Pons (tissue), 1 donor: ENCODE measurements around the gene CABLES1.
"Not testable (repeated sequence)": the region's sequence is repeated elsewhere in the genome, so short reads cannot be mapped to it uniquely, and the experiment has no call there.

Experiments
- DNase-seq: peaks from one replicate; pipeline ENCODE4 v3.0.0-alpha.2; 2016; ENCODE audit warnings: low spot score

The CABLES1 gene

DNA sequence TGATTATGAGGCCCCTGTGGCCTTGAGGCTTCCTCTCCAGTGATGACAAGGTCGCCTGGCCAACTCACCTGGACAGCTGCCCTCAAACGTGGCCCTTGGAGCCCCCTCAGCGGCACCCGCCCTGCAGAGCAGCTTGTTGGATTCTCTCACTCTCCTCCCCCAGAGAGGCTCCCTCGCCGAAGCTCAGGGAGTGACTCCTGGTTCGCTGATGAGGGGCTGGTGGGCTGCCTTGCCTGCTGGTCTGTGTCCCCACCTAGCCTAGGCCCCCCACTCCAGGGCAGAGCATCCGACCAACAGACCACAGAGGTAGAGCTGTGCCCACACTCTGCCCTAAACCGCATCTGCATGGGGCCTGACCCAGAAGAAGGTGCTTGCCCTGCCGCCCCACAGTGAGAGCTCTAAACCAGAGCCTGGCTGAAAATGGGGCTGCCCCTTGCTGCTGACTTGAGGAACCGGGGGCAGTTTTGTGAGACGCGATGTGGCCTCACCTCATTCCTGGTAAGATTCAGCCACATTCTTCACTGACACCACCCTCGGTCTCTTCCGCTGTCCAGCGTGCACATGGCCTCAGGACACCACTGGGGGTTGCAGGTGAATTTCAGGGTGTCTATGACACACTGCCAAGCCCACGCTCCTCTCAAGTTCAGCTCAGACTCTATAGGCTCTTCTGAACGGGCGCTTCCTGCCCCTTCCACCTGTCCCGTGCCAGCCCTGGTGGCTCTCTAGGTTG lies 131.6 kb downstream of the CABLES1 start:
- no peak for DNase-seq

DNA sequence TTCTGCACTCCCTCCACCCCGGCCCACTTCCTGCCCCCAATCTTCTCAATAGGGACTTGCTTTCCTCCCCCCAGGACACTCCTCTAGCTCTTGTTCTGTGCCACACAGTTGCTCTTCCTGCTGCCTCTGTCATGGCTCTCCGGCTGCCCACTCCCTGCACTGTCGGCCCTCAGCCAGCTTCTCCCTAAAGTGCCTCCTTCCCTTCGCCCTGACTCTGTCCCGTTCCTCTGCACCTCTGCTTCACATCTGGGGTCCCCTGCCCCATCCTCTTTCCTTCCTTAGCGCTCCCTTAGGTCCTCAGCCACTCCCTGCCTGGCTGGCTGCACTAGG lies 132.1 kb downstream of the CABLES1 start:
- no peak for DNase-seq

DNA sequence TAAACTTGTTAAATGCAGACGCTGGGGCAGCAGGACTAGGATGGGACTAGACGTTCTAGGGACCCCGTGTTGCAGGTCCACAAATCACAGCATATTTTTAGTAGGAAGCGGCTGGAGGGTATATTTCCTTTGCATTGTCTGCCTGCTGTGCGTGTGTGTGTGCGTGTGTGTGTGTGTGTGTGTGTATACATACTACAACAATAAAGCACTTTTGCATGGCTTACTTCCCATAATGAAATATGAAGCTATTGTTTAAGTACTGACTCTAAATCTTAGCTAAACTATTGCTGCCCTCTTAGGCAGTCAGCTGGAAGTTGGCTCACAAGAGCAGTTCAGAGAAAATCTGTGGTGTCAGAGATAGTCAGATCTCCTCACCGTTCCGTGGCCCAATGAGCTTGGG lies 133.4 kb downstream of the CABLES1 start:
- no peak for DNase-seq

DNA sequence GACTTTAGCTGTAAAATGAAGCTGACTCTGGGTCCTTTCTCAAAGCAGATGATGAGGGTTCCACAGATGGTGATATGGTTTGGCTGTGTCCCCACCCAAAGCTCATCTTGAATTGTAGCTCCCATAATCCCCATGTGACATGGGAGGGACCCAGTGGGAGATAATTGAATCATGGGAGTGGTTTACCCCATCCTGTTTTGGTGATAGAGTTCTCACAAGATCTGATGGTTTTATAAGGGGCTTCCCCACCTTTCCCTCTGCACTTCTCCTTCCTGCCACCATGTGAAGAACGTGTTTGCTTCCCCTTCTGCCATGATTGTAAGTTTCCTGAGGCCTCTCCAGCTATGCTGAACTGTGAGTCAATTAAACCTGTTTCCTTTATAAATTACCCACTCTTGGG lies 133.8 kb downstream of the CABLES1 start:
- not testable (repeated sequence) for DNase-seq

DNA sequence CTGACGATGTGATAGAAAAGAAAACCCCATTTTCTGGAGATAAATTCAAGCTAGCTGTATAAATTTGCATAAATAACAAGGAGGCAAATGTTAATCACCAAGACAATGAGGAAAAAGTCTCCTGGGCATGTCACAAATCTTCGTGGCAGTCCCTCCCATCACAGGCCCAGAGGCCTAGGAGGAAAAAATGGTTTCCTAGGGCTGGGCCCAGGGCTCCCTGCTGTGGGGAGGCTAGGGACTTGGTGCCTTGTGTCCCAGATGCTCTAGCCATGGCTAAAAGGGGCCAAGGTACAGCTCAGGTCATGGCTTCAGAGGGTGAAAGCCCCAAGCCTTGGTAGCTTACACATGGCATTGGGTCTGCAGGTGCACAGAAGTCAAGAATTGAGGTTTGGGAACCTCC lies 134.6 kb downstream of the CABLES1 start:
- no peak for DNase-seq

DNA sequence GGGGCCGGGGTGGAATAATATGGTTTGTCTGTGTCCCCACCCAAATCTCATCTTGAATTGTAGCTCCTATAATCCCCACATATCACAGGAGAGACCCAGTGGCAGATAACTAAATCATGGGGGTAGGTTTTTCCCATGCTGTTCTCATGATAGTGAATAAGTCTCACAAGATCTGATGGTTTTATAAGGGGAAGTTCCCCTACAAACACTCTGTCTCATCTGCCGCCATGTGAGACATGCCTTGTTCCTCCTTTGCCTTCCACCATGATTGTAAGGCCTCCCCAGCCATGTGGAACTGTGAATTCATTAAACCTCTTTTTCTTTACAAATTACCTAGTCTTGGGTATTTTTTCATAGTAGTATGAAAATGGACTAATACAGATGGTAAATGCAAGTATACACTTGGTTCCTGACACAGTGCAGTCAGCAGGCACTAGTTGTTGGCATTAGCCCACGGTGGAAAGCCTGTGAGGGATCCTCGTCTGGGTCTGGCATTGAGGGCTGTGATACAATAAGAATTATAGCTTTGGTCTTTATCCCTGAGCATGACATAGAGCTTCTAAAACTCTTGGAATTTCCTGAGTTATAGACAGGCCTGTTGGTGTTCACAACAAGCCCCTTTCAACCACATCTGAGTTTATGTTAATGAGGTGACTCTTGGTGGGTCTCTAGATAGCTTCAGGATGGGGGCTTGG lies 135.8 kb downstream of the CABLES1 start:
- DNase-seq: no peak

DNA sequence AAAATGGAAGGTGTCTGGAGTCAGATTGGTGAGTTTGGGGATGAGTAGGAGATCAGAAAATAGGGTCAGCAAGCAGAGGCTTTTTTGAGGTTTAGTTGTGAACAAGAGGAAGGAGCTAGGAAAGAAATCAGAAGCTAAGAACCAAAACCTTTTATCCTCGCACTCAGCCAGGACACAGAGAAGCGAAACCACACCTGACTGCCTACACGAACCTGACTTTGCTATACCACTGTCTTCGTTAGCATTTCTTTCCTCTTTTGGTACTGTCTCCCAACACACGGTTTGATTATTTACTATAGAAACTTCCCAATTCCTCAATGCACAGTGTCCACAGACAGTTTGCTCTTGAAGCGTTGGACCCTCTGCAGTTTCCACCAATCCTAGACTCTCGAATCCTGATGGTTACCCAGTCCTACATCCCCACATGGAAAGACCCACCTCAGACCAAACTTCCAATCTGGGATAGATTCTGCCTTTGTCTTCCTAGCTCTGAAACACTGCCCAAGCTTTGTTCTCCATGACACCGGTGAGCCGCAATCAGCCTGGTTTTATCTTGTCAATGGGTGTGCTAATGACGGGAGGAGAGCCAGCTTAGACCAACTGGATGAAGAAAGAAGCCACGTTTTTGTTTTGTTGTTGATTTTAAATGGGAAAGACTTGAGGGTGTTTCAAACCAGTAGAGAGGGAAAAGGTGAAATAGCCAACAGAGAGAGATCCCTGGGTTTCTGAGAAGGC lies 137.4 kb downstream of the CABLES1 start:
- DNase-seq: no peak

DNA sequence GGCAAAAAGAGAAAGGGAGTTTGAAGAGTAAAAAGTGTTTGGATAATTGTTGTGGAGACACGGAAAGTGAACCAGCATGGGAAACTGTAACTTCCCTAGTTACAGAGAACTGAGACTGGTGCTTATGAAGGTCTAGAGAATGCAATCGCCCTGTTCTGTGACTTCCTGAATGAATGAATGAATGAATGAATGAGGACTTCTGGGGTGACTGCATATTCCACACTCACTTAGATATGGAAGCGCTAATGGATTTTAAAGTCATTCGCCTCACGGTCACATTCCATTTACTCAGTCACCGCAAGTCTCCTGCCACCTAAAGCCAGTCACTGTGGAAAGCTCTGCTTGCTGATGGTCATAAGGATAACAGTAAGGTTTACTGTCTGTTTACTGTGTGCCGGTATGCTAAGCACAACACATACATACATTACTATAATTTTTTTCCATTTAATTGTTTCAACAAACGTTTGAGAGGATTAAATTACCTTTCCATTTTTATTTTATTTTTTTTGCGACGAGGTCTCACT lies 138.2 kb downstream of the CABLES1 start:
- DNase-seq: no peak

DNA sequence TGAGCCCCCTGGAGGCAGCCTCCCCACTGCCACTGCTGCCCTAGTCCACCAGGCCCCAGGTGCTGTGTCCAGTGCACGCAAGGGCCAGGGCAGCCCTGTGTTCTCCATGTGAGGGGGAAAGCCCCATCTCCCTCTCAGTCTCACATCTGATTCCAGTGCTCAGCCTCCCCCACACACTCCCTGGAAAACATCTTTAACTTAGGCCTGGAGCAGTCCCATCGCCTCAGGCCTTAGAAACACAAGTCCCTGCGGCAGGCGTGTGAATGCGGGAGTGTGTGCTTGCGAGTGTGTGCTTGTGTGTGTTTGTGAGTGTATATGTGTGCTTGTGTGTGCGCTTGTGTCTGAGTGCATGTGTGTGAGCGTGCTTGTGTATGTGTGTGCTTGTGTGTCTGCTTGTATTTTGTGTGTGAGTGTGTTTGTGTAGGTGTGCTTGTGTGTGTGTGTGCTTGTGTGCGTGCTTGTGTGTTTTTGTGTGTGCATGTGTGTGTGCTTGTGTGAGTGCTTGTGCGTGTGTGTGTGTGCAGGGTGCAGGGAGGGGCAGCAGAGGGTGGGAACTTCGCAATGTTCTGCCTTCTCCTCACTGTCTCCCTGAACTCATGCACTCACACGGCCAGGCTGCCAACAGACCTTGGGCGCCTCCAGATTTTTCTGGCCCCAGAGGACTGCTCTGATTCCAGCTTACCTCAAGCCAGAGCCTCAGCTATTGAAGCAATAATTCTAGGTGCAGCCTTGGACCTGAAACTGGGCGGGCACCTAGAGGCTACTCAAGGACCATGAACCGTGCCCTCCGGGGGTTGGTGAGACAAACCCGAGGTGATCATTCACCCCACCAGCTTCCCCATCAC lies 139.6 kb downstream of the CABLES1 start:
- no peak for DNase-seq

DNA sequence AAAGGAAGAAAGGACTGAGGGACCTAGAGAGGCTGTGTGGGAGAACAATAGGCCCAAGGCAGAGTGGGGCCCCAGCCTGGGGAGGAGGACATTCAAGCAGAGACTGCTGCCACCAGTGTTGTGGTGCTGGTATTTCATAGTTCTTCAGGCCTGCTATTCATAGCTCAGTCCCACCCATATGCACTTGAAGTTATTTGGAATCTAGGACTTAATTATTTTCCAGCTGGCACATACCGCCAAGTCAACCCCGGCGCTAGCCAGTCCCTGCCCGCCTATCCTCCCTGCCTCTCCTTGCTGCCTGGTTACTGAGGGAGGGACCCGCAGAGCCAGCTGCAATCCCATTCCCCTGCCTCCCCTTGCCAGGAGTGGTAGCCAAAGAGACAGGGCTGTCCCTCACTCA lies 141.2 kb downstream of the CABLES1 start:
- no peak for DNase-seq

DNA sequence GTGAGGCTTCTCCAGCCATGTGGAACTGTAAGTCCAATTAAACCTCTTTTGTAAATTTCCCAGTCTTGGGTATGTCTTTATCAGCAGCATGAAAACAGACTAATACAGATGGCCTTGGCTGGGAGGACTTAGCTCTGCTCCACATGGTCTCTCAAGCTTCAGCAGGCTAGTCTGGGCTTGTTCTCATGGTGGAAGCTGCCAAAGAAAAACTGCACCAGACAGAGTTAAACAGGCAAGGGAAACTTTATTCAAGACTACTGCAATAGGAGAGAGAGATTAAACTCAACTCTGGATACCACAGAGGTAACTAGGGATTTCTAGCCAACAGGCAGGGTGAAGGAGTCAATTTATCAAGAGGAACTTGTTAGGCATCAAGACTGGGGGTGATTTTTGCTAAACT lies 142.1 kb downstream of the CABLES1 start:
- DNase-seq: no peak

DNA sequence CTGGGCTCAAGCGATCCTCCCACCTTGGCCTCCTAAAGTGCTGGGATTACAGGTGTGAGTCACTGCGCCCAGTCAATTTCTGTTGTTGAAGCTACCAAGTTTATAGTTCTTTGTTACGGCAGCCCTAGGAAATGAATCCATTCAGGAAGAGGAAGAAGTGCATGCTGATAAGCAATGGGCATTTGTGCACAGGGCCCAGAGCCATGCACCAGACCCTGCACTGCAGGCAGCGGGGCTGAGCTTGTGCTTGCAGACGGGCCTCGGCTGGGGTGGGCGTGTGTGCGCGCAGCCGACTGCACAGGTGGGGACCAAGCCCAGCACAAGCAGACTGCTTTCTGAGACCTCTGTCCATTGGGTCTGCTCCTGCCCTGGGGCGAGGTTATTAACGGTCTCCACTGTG lies 144.6 kb downstream of the CABLES1 start:
- no peak for DNase-seq

DNA sequence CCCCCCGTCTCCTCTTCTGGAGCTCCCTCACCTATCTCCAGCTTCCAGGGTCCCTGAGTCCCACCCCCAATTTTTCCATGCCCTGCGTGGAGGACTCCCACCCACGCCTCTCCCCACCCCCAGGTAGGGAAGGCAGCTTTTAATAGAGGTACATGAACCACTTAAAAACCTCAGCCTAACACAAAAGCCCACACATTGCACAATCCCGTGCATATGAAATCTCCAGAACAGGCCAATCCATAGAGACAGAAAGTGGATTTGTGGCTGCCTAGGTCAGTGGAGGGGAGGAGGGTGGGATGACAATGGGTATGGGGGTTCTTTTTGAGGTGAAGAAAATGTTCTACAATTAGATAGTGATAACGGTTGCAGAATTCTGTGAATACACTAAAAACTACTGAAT lies 145.6 kb downstream of the CABLES1 start:
- no peak for DNase-seq

DNA sequence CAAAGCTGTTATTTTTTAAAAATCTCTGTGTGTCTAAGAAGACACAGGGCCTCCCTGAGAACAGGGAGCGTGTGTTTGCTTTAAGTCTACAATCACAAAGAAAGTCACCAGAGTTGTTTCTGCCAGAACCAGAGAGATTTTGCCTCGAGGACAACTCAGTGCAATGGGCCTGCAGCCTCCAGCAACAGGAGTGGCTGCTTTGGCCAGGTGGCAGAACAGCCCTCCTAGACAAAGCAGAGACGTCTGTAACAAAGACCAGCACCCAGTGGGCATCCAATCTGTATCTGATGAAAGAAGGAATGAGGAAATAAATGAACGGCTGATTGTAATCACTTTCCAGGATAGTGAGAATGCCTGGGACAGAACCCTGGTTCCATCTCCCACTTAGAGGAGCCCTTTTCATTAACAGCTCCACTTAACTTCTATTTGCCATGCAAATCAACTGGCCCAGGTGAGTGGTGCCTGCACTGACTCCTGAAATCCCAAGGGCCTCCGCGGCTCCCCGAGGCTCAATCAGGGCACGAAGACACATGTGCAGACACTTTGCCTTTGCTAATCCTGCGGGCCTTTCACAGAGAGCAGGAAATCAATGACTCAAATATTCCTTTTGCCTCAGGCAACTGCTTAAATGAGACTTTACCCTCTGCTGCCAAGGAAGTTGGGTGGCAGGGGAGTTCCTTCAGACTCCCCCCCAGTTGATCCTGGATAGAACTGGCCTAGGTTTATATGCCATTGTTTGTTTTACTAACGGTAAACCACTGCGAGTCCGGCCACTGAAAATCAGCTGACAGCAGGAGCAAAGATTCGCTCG lies 146.5 kb downstream of the CABLES1 start:
- no peak for DNase-seq

DNA sequence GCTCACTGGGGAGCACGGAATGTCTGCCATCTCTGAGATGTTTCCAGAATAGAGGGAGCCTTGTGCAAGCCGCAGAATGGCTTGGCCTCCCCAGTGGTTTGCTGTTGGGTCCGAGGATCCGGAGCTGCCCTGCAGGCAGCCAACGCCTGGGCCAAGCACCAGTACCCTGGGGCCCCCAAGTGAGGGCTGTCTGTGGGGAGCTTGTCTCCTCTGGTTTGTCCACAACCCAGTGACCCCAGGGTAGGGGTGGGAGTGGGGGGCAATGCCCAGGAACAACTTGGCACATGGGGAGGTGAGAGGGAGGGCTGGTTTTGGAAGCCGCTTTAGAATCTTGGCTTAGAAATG lies 147.1 kb downstream of the CABLES1 start:
- no peak for DNase-seq

DNA sequence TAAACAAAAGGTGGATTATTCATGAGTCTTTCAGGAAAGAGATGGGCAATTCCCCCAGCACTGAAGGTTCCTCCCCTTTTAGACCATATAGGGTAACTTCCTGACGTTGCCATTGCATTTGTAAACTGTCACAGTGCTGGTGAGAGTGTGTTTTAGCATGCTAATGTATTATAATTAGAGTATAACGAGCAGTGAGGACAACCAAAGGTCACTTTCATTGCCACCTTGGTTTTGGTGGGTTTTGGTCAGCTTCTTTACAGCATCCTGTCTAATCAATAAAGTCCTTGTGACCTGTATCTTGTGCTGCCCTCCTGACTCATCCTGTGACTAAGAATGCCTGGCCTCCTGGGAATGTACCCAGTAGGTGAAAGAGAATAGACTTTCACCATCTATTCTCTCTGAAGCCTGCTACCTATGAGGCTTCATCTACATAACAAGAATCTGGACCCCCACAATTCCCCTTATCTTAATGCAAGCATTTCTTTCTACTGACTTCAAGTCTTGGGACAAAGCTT lies 148.7 kb downstream of the CABLES1 start:
- no peak for DNase-seq

DNA sequence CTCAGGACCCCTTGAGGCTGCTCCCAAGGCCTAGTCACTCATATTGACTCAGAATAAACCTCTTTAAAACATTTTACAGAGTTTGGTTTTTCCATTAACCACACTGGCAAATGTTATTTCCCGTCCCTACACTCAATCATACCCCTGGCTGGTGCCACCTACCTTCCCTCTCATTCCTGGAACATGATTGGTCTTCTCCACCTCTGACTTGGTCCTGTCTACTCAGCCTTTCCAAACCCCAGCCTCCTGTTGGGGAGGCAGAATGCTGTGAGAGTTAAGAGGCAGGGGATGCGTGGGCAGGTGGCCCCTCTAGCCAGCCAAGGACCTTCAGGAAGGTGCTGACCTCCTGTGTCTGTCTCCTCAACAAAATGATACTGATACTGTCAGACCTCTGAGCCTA lies 149.3 kb downstream of the CABLES1 start:
- DNase-seq: no peak

DNA sequence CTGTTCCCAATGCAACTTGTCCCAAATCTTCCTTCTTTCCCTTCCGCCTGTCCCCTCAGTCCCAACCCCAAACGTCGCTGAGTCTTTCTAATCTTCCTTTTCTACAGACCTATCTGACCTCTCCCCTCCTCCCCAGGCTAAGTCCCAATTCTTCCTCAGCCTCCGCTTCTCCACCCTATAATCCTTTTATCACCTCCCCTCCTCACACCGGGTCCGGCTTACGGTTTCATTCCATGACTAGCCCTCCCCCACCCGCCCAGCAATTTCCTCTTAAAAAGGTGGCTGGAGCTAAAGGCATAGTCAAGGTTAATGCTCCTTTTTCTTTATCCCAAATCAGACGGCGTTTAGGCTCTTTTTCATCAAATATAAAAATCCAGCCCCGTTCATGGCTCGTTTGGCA lies 150.3 kb downstream of the CABLES1 start:
- DNase-seq: not testable (repeated sequence)

DNA sequence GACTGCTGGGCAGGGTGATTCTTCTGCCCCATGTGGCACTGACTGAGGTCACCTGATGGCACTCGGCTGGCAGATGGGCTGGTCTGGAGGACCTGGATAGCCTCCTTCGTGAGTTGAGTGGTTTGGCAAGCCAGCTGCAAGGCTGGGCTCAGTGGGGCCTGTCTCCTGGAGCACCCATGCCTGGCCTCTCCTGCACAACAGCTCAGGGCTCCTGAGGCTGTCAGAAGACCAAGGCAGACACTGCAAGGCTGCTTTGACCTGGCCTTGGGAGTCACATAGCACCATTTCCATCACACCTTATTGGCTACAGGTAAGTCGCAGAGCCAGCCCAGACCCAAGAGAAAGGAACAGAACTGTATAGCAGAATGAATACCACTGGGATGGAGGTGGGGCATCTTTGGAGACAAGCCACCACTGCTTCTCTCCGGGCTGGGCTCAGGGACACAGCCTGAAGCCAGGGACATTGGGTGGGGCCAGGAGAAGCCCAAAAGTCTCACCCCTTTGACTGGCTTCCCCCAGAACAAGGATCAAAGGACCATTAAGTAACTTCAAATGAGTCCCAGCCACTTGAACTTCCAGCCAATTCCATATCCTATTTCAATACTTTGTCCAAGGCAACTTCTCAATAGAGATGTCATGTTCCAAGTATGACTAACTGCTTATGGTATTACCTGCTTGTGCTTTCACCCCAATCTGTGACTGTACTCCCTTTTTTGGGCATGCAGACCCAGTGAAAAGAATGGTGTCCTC lies 156.3 kb downstream of the CABLES1 start:
- no peak for DNase-seq

DNA sequence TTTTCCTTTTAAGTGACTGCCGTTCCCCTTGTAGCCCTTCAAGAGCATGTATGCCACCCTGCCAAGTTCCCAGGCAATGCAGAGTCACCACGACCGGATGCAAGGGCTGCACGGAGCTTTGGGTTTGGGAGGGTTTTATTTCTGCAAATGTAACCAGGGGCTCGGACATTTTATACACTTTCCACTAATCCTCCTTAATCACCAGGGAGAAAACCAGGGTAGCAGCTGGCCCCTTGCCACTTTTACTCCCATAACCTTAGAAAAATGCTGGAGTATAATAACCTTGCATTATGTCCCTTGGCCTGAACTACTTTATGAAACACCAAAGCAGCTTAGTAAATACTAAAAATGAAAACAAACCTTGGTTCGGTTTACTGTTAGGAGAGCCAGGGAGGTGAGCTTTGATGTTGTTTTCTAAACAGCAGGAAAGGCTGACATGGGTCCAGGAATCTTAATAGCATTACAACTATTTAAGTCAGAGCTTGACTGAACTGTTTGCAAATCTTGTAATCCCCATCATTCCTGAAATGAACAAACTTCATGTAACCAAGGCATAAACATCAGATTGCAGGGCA lies 165.0 kb downstream of the CABLES1 start:
- DNase-seq: no peak
